ENCODE results near the gene FNDC8.

Gene FNDC8

DNA sequence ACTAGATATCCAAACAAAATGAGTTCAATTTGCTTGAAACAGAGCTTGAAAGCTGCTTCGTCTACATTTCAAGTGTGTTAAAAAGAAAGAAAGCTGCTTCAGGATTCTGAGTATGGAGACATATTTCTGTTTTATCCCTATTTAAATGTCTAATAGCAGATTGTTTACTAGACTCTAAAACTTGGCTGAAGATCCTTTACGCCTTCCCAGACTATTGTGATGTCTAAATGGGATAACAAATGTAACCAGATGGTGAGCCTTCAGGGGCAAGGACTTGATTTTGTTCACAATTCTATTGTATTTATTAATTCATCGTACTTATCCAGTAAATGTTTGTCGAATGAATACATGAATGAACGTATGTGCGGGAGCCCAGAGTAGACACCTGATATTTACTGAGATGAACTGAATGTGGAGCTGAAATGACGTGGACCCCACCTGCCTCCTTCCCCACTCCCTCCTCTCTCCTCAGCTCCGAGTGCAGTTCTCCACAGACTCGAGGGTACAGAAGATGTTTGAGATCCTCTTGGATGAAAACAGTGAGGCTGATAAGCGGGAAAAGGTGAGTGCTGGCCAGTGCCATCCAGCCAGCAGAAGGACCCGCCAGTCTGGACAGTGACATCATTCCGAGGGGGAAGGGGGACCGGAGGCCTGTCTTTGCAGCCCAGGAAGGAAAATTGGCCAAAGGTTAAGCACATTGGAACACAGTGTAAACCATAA is 31.2 kb downstream of the FNDC8 start:
- Histone ChIP-seq H3K4me1 (ENCODE audit: control insufficient read depth, low read length) (peaks cover 4% of the 10 kb centered on the region; the same call in 1 of the 2 replicates), H3F3A (ENCODE audit: control insufficient read depth, insufficient read depth) (no peaks in the 10 kb centered on the region), H3K27ac (ENCODE audit: low read depth, low read length) (no peak overlapping the region), H3K4me3 (ENCODE audit: low read length) (no peak overlapping the region), H3K4me2 (ENCODE audit: low read length) (no peak overlapping the region), H4K20me1 (ENCODE audit: control insufficient read depth, insufficient read depth, low read depth, low read length) (no peaks in the 10 kb centered on the region), H3K36me3 (ENCODE audit: control insufficient read depth, low read length) (no peaks in the 10 kb centered on the region), H3K79me2 (ENCODE audit: control insufficient read depth, low read length) (no peaks in the 10 kb centered on the region), H3K9me2 (replicated peaks; ENCODE audit: control insufficient read depth, low read length) (no peaks in the 10 kb centered on the region), H3K27me3 (ENCODE audit: control insufficient read depth, low read length) (no peaks in the 10 kb centered on the region), H3K9me3 (ENCODE audit: control insufficient read depth, insufficient read depth, low read length) (no peaks in the 10 kb centered on the region)
- TF ChIP-seq EZH2phosphoT487 (IDR thresholded peaks at IDR 0.05; ENCODE audit: borderline replicate concordance, low read length) = no peak
- TF ChIP-seq, protein P1, sequence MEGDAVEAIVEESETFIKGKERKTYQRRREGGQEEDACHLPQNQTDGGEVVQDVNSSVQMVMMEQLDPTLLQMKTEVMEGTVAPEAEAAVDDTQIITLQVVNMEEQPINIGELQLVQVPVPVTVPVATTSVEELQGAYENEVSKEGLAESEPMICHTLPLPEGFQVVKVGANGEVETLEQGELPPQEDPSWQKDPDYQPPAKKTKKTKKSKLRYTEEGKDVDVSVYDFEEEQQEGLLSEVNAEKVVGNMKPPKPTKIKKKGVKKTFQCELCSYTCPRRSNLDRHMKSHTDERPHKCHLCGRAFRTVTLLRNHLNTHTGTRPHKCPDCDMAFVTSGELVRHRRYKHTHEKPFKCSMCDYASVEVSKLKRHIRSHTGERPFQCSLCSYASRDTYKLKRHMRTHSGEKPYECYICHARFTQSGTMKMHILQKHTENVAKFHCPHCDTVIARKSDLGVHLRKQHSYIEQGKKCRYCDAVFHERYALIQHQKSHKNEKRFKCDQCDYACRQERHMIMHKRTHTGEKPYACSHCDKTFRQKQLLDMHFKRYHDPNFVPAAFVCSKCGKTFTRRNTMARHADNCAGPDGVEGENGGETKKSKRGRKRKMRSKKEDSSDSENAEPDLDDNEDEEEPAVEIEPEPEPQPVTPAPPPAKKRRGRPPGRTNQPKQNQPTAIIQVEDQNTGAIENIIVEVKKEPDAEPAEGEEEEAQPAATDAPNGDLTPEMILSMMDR (IDR thresholded peaks at IDR 0.05; ENCODE audit: low read depth, low read length, poor library complexity, severe bottlenecking) = no peak

GRCh38 chr17:35154196-35155165 is 33.1 kb downstream of the FNDC8 start:
- H3K27ac ChIP-seq (ENCODE audit: low read depth, low read length) = no peak overlapping the region
- H3K27me3 ChIP-seq (ENCODE audit: control insufficient read depth, low read length) = peaks cover 9% of the 10 kb centered on the region
- H3K9me2 ChIP-seq (replicated peaks; ENCODE audit: control insufficient read depth, low read length) = no peaks in the 10 kb centered on the region
- H3F3A ChIP-seq (ENCODE audit: control insufficient read depth, insufficient read depth) = no peaks in the 10 kb centered on the region
- H3K79me2 ChIP-seq (ENCODE audit: control insufficient read depth, low read length) = no peaks in the 10 kb centered on the region
- TF ChIP-seq, protein P1 (IDR thresholded peaks at IDR 0.05; ENCODE audit: low read depth, low read length, poor library complexity, severe bottlenecking) = no peak
- TF ChIP-seq EZH2phosphoT487 (IDR thresholded peaks at IDR 0.05; ENCODE audit: borderline replicate concordance, low read length) = no peak
- H4K20me1 ChIP-seq (ENCODE audit: control insufficient read depth, insufficient read depth, low read depth, low read length) = no peaks in the 10 kb centered on the region
- no peak overlapping the region for H3K4me3 ChIP-seq (ENCODE audit: low read length)
- no peak overlapping the region for H3K4me2 ChIP-seq (ENCODE audit: low read length)
- H3K9me3 ChIP-seq (ENCODE audit: control insufficient read depth, insufficient read depth, low read length) = no peaks in the 10 kb centered on the region
- H3K36me3 ChIP-seq (ENCODE audit: control insufficient read depth, low read length) = no peaks in the 10 kb centered on the region
- peaks cover 4% of the 10 kb centered on the region; the same call in 1 of the 2 replicates for H3K4me1 ChIP-seq (ENCODE audit: control insufficient read depth, low read length)

GRCh38 chr17:35155246-35155645 is 33.8 kb downstream of the FNDC8 start:
- Histone ChIP-seq H3K79me2 (ENCODE audit: control insufficient read depth, low read length) (no peaks in the 10 kb centered on the region), H3K4me3 (ENCODE audit: low read length) (no peak overlapping the region)

More at GRCh38 chr17:35155246-35155645, 33.8 kb downstream of the FNDC8 start:
- Histone ChIP-seq H3K27ac (ENCODE audit: low read depth, low read length) (no peak overlapping the region), H4K20me1 (ENCODE audit: control insufficient read depth, insufficient read depth, low read depth, low read length) (no peaks in the 10 kb centered on the region), H3K9me2 (replicated peaks; ENCODE audit: control insufficient read depth, low read length) (no peaks in the 10 kb centered on the region), H3K36me3 (ENCODE audit: control insufficient read depth, low read length) (no peaks in the 10 kb centered on the region), H3K9me3 (ENCODE audit: control insufficient read depth, insufficient read depth, low read length) (no peaks in the 10 kb centered on the region), H3F3A (ENCODE audit: control insufficient read depth, insufficient read depth) (no peaks in the 10 kb centered on the region), H3K4me1 (ENCODE audit: control insufficient read depth, low read length) (peaks cover 3% of the 10 kb centered on the region; the same call in 1 of the 2 replicates), H3K4me2 (ENCODE audit: low read length) (no peak overlapping the region), H3K27me3 (ENCODE audit: control insufficient read depth, low read length) (peaks cover 15% of the 10 kb centered on the region)
- no peak for TF ChIP-seq EZH2phosphoT487 (IDR thresholded peaks at IDR 0.05; ENCODE audit: borderline replicate concordance, low read length)
- TF ChIP-seq, protein P1 (IDR thresholded peaks at IDR 0.05; ENCODE audit: low read depth, low read length, poor library complexity, severe bottlenecking) = no peak
